CD4-positive, alpha-beta memory T cell (primary cell): Measurements from ENCODE around the gene EXOC3L1. TPM values are rescaled to one million over a fixed set of nuclear protein-coding genes. Genes with fewer than 3 reads are reported as not detected.

Source experiments
- CTCF ChIA-PET: fragments of 350-600 bp; sonication (Branson Sonifier 250); formaldehyde crosslinking; loops from one replicate; lab custom pipeline; 2021; ENCODE audit warnings: inconsistent platforms; ENCODE audit not compliant: partially characterized antibody; lab: Charles Lee
- POLR2A ChIA-PET: fragments of 350-600 bp; sonication (Branson Sonifier 250); formaldehyde crosslinking; loops from one replicate; lab custom pipeline; 2021; ENCODE audit not compliant: partially characterized antibody; lab: Charles Lee
- DNase-seq, 5 donors: peaks; one replicate each; pipeline versions ENCODE4 v3.0.0 to v3.0.0-alpha.2; 2020 to 2022; ENCODE audit warnings: mixed read lengths in 1 of 5
- H3K27ac ChIP-seq: one replicate; pipeline ENCODE4 v1.7.0; 2013; ENCODE audit warnings: low read depth, low read length
- H3K27me3 ChIP-seq: 2 replicates; pipeline ENCODE4 v1.7.0; 2013; ENCODE audit warnings: mild to moderate bottlenecking, low read length, moderate library complexity; ENCODE audit not compliant: insufficient read depth
- H3K36me3 ChIP-seq: 2 replicates; pipeline ENCODE4 v1.7.0; 2013; ENCODE audit warnings: mild to moderate bottlenecking, low read length, moderate library complexity; ENCODE audit not compliant: insufficient read depth
- H3K4me1 ChIP-seq: 2 replicates; pipeline ENCODE4 v1.7.0; 2013; ENCODE audit warnings: mild to moderate bottlenecking, low read length, moderate library complexity; ENCODE audit not compliant: insufficient read depth
- H3K4me3 ChIP-seq, 2 donors: one replicate each; pipeline ENCODE4 v1.7.0; 2013; ENCODE audit warnings: low read length in 2 of 2, mild to moderate bottlenecking in 1 of 2
- H3K9me3 ChIP-seq, 2 donors: one replicate each; pipeline ENCODE4 v1.7.0; 2013; ENCODE audit warnings: low read length in 2 of 2, control low read depth in 1 of 2; ENCODE audit not compliant: control insufficient read depth in 1 of 2
- H3K27ac Mint-ChIP-seq, 7 donors: one replicate each; pipeline ENCODE4 v1.8.0; 2020 to 2021; ENCODE audit warnings: mixed read lengths in 7 of 7, mild to moderate bottlenecking in 6 of 7, inconsistent platforms in 3 of 7, moderate library complexity in 3 of 7
- H3K27me3 Mint-ChIP-seq, 2 donors: one replicate each; pipeline ENCODE4 v1.8.0; 2020 to 2021; ENCODE audit warnings: mixed read lengths in 2 of 2
- H3K36me3 Mint-ChIP-seq, 2 donors: one replicate each; pipeline ENCODE4 v1.8.0; 2020 to 2021; ENCODE audit warnings: mixed read lengths in 2 of 2, inconsistent platforms in 1 of 2, mild to moderate bottlenecking in 1 of 2
- H3K4me1 Mint-ChIP-seq, 4 donors: one replicate each; pipeline ENCODE4 v1.8.0; 2020 to 2021; ENCODE audit warnings: mixed read lengths in 4 of 4, mild to moderate bottlenecking in 1 of 4
- H3K4me3 Mint-ChIP-seq, 8 donors: one replicate each; pipeline ENCODE4 v1.8.0; 2020 to 2021; ENCODE audit warnings: mixed read lengths in 8 of 8, mild to moderate bottlenecking in 7 of 8, moderate library complexity in 6 of 8, inconsistent platforms in 3 of 8
- H3K9me3 Mint-ChIP-seq, 8 donors: one replicate each; pipeline ENCODE4 v1.8.0; 2020 to 2021; ENCODE audit warnings: mixed read lengths in 8 of 8, mild to moderate bottlenecking in 5 of 8, inconsistent platforms in 3 of 8, moderate library complexity in 1 of 8
- intact Hi-C: fragments of 100-400 bp; cut with micrococcal nuclease; formaldehyde crosslinking; loops from one replicate; pipeline ENCODE4 v1.15.1; 2023
- polyA plus RNA-seq, 2 donors: library from polyadenylated mRNA; unstranded; fragments of 300-500 nt; fragmentation: Illumina TruSeq; gene quantifications; one replicate each; pipeline ENCODE4 v1.2.3, GENCODE V29; 2021
- total RNA-seq, 2 experiments: library from RNA; stranded (reverse); gene quantifications; one replicate each; pipeline ENCODE4 v1.2.3, GENCODE V29; 2021

Gene EXOC3L1
- total and polyA plus RNA-seq, 4 experiments from 2014 or later, result 0.21 TPM; not detected in 3

- H3K4me1 ChIP-seq, result peaks cover 65% of the 10 kb centered on the region
- H3K27ac Mint-ChIP-seq, result peak overlapping the region; percentile 94 to 100 (median 99)
- H3K4me3 ChIP-seq, result peak overlapping the region in 1 of 2 donors; percentile 40
- H3K36me3 Mint-ChIP-seq, result peaks cover 4 to 18% of the 10 kb centered on the region in 2 donors
- intact Hi-C loops, result no loop called here
- H3K27me3 Mint-ChIP-seq, result peaks cover 2 to 3% of the 10 kb centered on the region in 2 donors
- no peaks in the 10 kb centered on the region for H3K27me3 ChIP-seq
- H3K27ac ChIP-seq, result peak overlapping the region; percentile 97
- CTCF ChIA-PET, result interaction anchor here (1.0 to 13.4 kb wide), 14 partner anchors 11 to 203 kb away, joined by 3 to 187 read pairs (median 23); partner anchors contain the start of genes E2F4, MATCAP1 and NOL3
- H3K4me1 Mint-ChIP-seq, result peaks cover 46 to 86% (median 59%) of the 10 kb centered on the region in 4 donors
- POLR2A ChIA-PET, result interaction anchor here (1.2 to 13.1 kb wide), 15 partner anchors 7 to 325 kb away, joined by 3 to 320 read pairs (median 27); partner anchors contain the start of genes ATP6V0D1, CBFB, E2F4 and EXOC3L1
- DNase-seq, result no peak
- no peaks in the 10 kb centered on the region for H3K36me3 ChIP-seq
- H3K9me3 ChIP-seq, result no peaks in the 10 kb centered on the region
- H3K4me3 Mint-ChIP-seq, result peak overlapping the region; percentile 36 to 96 (median 81)
- no peaks in the 10 kb centered on the region for H3K9me3 Mint-ChIP-seq
Measured at GRCh38 chr16:67156143-67156844, 33.6 kb downstream of the EXOC3L1 start.

GRCh38 chr16:67155295-67156142, 34.4 kb downstream of the EXOC3L1 start:
- intact Hi-C loops, result loop anchor here (1.0 kb wide), 3 partner anchors 30 to 178 kb away; no protein-coding TSS in a partner anchor
- H3K36me3 Mint-ChIP-seq, result peaks cover 4 to 12% of the 10 kb centered on the region in 2 donors
- no peaks in the 10 kb centered on the region for H3K27me3 Mint-ChIP-seq
- H3K4me1 ChIP-seq, result peaks cover 63% of the 10 kb centered on the region
- H3K27me3 ChIP-seq, result no peaks in the 10 kb centered on the region
- H3K27ac Mint-ChIP-seq, result peak overlapping the region in 6 of 7 donors; percentile 69 to 100 (median 98)
- peaks cover 47 to 83% (median 59%) of the 10 kb centered on the region in 4 donors for H3K4me1 Mint-ChIP-seq
- peak overlapping the region; percentile 97 for H3K27ac ChIP-seq
- H3K36me3 ChIP-seq, result no peaks in the 10 kb centered on the region
- peak; percentile 67 to 83 (median 79) for DNase-seq
- CTCF ChIA-PET, result interaction anchor here (0.7 to 13.4 kb wide), 41 partner anchors 8 to 326 kb away, joined by 3 to 187 read pairs (median 4); partner anchors contain the start of genes ATP6V0D1, HSF4, MATCAP1 and PHAF1
- H3K4me3 Mint-ChIP-seq, result peak overlapping the region; percentile 61 to 96 (median 81)
- no peaks in the 10 kb centered on the region for H3K9me3 ChIP-seq
- POLR2A ChIA-PET, result interaction anchor here (0.6 to 7.2 kb wide), 35 partner anchors 7 to 325 kb away, joined by 3 to 174 read pairs (median 4); partner anchors contain the start of genes ATP6V0D1, CBFB, CIAO2B and E2F4
- no peaks in the 10 kb centered on the region for H3K9me3 Mint-ChIP-seq
- peak overlapping the region in 1 of 2 donors; percentile 40 for H3K4me3 ChIP-seq

- no peak overlapping the region for H3K27ac ChIP-seq
- no peaks in the 10 kb centered on the region for H3K36me3 ChIP-seq
- intact Hi-C loops, result loop anchor here (1.0 kb wide), 3 partner anchors 31 to 177 kb away; no protein-coding TSS in a partner anchor
- no peaks in the 10 kb centered on the region for H3K9me3 Mint-ChIP-seq
- ChIA-PET CTCF (interaction anchor here (0.7 to 13.4 kb wide), 42 partner anchors 9 to 326 kb away, joined by 3 to 187 read pairs (median 4); partner anchors contain the start of genes ATP6V0D1, HSF4, MATCAP1 and PHAF1), POLR2A (interaction anchor here (0.7 to 7.2 kb wide), 35 partner anchors 8 to 326 kb away, joined by 3 to 174 read pairs (median 4); partner anchors contain the start of genes ATP6V0D1, CBFB, CIAO2B and E2F4)
- peak overlapping the region; percentile 61 to 86 (median 78) for H3K4me3 Mint-ChIP-seq
- peaks cover 63% of the 10 kb centered on the region for H3K4me1 ChIP-seq
- no peaks in the 10 kb centered on the region for H3K27me3 ChIP-seq
- no peaks in the 10 kb centered on the region for H3K9me3 ChIP-seq
- H3K4me3 ChIP-seq, result peak overlapping the region in 1 of 2 donors; percentile 40
- no peak for DNase-seq
- no peaks in the 10 kb centered on the region for H3K27me3 Mint-ChIP-seq
- peaks cover 47 to 76% (median 57%) of the 10 kb centered on the region in 4 donors for H3K4me1 Mint-ChIP-seq
- H3K36me3 Mint-ChIP-seq, result peaks cover 4 to 8% of the 10 kb centered on the region in 2 donors
- peak overlapping the region in 3 of 7 donors; percentile 69 to 94 (median 90) for H3K27ac Mint-ChIP-seq
Measured at GRCh38 chr16:67154578-67155294, 35.2 kb downstream of the EXOC3L1 start.

GRCh38 chr16:67151431-67152097, 38.4 kb downstream of the EXOC3L1 start:
- H3K9me3 Mint-ChIP-seq, result peaks cover 0 to 5% (median 0%) of the 10 kb centered on the region in 8 donors
- no peaks in the 10 kb centered on the region for H3K27me3 Mint-ChIP-seq
- no peaks in the 10 kb centered on the region for H3K27me3 ChIP-seq
- H3K27ac ChIP-seq, result no peak overlapping the region
- ChIA-PET POLR2A (interaction anchor here (0.8 to 7.2 kb wide), 19 partner anchors 10 to 175 kb away, joined by 3 to 174 read pairs (median 4); partner anchors contain the start of genes CBFB, FBXL8, HSF4 and NOL3), CTCF (interaction anchor here (1.0 to 13.4 kb wide), 11 partner anchors 8 to 199 kb away, joined by 3 to 187 read pairs (median 4); partner anchors contain the start of genes EXOC3L1, FBXL8, HSF4 and PHAF1)
- peaks cover 39% of the 10 kb centered on the region for H3K4me1 ChIP-seq
- intact Hi-C loops, result loop anchor here (2.0 kb wide), 1 partner anchor 43 kb away; the partner anchor contains the start of gene PHAF1
- peak overlapping the region; percentile 64 to 85 (median 81) for H3K27ac Mint-ChIP-seq
- no peaks in the 10 kb centered on the region for H3K36me3 ChIP-seq
- H3K4me3 ChIP-seq, result no peak overlapping the region
- H3K9me3 ChIP-seq, result no peaks in the 10 kb centered on the region
- DNase-seq, result no peak
- H3K36me3 Mint-ChIP-seq, result peaks cover 10% of the 10 kb centered on the region in 2 donors
- H3K4me3 Mint-ChIP-seq, result peak overlapping the region; percentile 78 to 86 (median 84)
- peaks cover 28 to 60% (median 40%) of the 10 kb centered on the region in 4 donors for H3K4me1 Mint-ChIP-seq

GRCh38 chr16:67150833-67151396, 39.0 kb downstream of the EXOC3L1 start, which contains the start of gene B3GNT9:
Gene B3GNT9 (minus strand): TSS chr16:67150998. CDS start chr16:67150485, 513 bp downstream.
- H3K4me1 Mint-ChIP-seq, result peaks cover 22 to 53% (median 33%) of the 10 kb centered on the region in 4 donors
- peaks cover 10 to 12% of the 10 kb centered on the region in 2 donors for H3K36me3 Mint-ChIP-seq
- H3K27ac ChIP-seq, result peak within 1 kb of the TSS; percentile 52
- intact Hi-C loops, result loop anchor here (1.0 to 2.0 kb wide), 2 partner anchors 8 to 42 kb away; partner anchors contain the start of genes FBXL8, PHAF1 and TRADD
- CTCF ChIA-PET, result interaction anchor here (1.0 to 13.4 kb wide), 9 partner anchors 9 to 174 kb away, joined by 3 to 187 read pairs (median 7); partner anchors contain the start of genes FBXL8, HSF4, PHAF1 and TRADD
- H3K4me3 ChIP-seq, result peak within 1 kb of the TSS; percentile 29 to 69
- peak within 1 kb of the TSS; percentile 64 to 85 (median 81) for H3K27ac Mint-ChIP-seq
- no peaks in the 10 kb centered on the region for H3K27me3 ChIP-seq
- peaks cover 0 to 5% (median 0%) of the 10 kb centered on the region in 8 donors for H3K9me3 Mint-ChIP-seq
- no peaks in the 10 kb centered on the region for H3K9me3 ChIP-seq
- H3K36me3 ChIP-seq, result peaks cover 2% of the 10 kb centered on the region
- H3K27me3 Mint-ChIP-seq, result no peaks in the 10 kb centered on the region
- peak in 2 of 5 donors; percentile 47 to 59 for DNase-seq
- POLR2A ChIA-PET, result interaction anchor here (0.7 to 7.2 kb wide), 18 partner anchors 9 to 175 kb away, joined by 3 to 174 read pairs (median 4); partner anchors contain the start of genes CBFB, FBXL8, HSF4 and NOL3
- peak within 1 kb of the TSS; percentile 78 to 86 (median 84) for H3K4me3 Mint-ChIP-seq
- H3K4me1 ChIP-seq, result peaks cover 33% of the 10 kb centered on the region
